Smooth muscle cell (in vitro differentiated cells): ENCODE data around the gene LHFPL6. TPM values are rescaled to one million over a fixed set of nuclear protein-coding genes. Genes with fewer than 3 reads are reported as not detected.
A peak's percentile ranks its signal among the peaks of the same experiment; 100 is the strongest.

Experiments
- DNase-seq: peaks from one replicate; lab custom pipeline; 2025; ENCODE audit not compliant: unreplicated experiment; lab: John Stamatoyannopoulos, UW
- H2AFZ ChIP-seq: fragments of 200-600 bp; sonication (generic); 2 replicates; pipeline ENCODE4 v1.6.0; 2016; ENCODE audit warnings: antibody characterized with exemption, low read depth, mild to moderate bottlenecking
- H3F3A ChIP-seq: fragments of 200-600 bp; sonication (generic); 2 replicates; pipeline ENCODE4 v1.6.0; 2017; ENCODE audit warnings: antibody characterized with exemption, low read depth
- H3K27ac ChIP-seq: fragments of 200-600 bp; sonication (generic); 2 replicates; pipeline ENCODE4 v1.5.1; 2016; ENCODE audit warnings: low read depth, mild to moderate bottlenecking
- H3K27me3 ChIP-seq: fragments of 200-600 bp; sonication (generic); 2 replicates; pipeline ENCODE4 v1.6.1; 2016; ENCODE audit warnings: low read depth, mild to moderate bottlenecking
- H3K36me3 ChIP-seq: fragments of 200-600 bp; sonication (generic); 2 replicates; pipeline ENCODE4 v1.5.1; 2016; ENCODE audit warnings: low read depth
- H3K4me1 ChIP-seq: fragments of 200-600 bp; sonication (generic); 2 replicates; pipeline ENCODE4 v1.5.1; 2016; ENCODE audit warnings: low read depth
- H3K4me2 ChIP-seq: fragments of 200-600 bp; sonication (generic); 2 replicates; pipeline ENCODE4 v1.6.0; 2016; ENCODE audit warnings: mild to moderate bottlenecking
- H3K4me3 ChIP-seq: fragments of 200-600 bp; sonication (generic); 2 replicates; pipeline ENCODE4 v1.5.1; 2016; ENCODE audit warnings: mild to moderate bottlenecking
- H3K79me2 ChIP-seq: fragments of 200-600 bp; sonication (generic); 2 replicates; pipeline ENCODE4 v1.6.0; 2016; ENCODE audit warnings: low read depth, mild to moderate bottlenecking
- H3K9ac ChIP-seq: fragments of 200-600 bp; sonication (generic); 2 replicates; pipeline ENCODE4 v1.6.0; 2016; ENCODE audit warnings: low read depth
- H3K9me3 ChIP-seq: fragments of 200-600 bp; sonication (generic); replicated peaks from 2 replicates; pipeline ENCODE4 v1.5.1; 2016; ENCODE audit warnings: low read depth
- H4K20me1 ChIP-seq: fragments of 200-600 bp; sonication (generic); 2 replicates; pipeline ENCODE4 v1.6.0; 2016; ENCODE audit warnings: low read depth
- CTCF ChIP-seq: fragments of 200-600 bp; sonication (generic); IDR thresholded peaks from 2 replicates; pipeline ENCODE4 v1.5.1; 2017; ENCODE audit warnings: borderline replicate concordance, mild to moderate bottlenecking, antibody characterized with exemption; ENCODE audit not compliant: insufficient read depth, poor library complexity, severe bottlenecking
- WGBS: methylation state at CpG from one replicate; pipeline ENCODE4 v1.1.7; 2016; ENCODE audit warnings: low lambda C conversion rate; 5-methylcytosine and 5-hydroxymethylcytosine counted together
- polyA plus RNA-seq: library from polyadenylated mRNA; unstranded; fragments of >200 nt; fragmentation: Nextera tagmentation; extraction: Ambion mirVana; gene quantifications from 2 replicates; pipeline ENCODE4 v1.2.1, GENCODE V29; 2016
- total RNA-seq: library from RNA; depleted of rRNA; stranded (reverse); fragments of >200 nt; gene quantifications from 2 replicates; pipeline ENCODE4 v1.2.3, GENCODE V29; 2014

Gene LHFPL6
- total and polyA plus RNA-seq, 2 experiments from 2014 or later = 24.7 to 43.6 TPM

GRCh38 chr13:39485314-39485700 lies 117.7 kb downstream of the LHFPL6 start:
- no peak for DNase-seq
- peak overlapping the region; percentile 49 for H3K27ac ChIP-seq
- no peak for TF ChIP-seq CTCF

GRCh38 chr13:39484506-39485313 lies 118.3 kb downstream of the LHFPL6 start:
- Histone ChIP-seq H3K9me3 (no peaks in the 10 kb centered on the region), H3K79me2 (no peaks in the 10 kb centered on the region), H4K20me1 (peaks cover 19% of the 10 kb centered on the region), H3K4me1 (peaks cover 7% of the 10 kb centered on the region), H3K36me3 (no peaks in the 10 kb centered on the region), H3K27ac (peak overlapping the region; percentile 49), H2AFZ (no peak overlapping the region), H3K27me3 (no peaks in the 10 kb centered on the region), H3K4me3 (no peak overlapping the region), H3K9ac (no peak overlapping the region), H3K4me2 (peak overlapping the region; percentile 47), H3F3A (peaks cover 3% of the 10 kb centered on the region)
- 59% methylated on average over 4 of the region's 4 CpGs for WGBS
- TF ChIP-seq CTCF = no peak
- DNase-seq = no peak

More at GRCh38 chr13:39485314-39485700, 117.7 kb downstream of the LHFPL6 start:
- no peaks in the 10 kb centered on the region for H3K36me3 ChIP-seq
- no peaks in the 10 kb centered on the region for H3K9me3 ChIP-seq
- peaks cover 13% of the 10 kb centered on the region for H3K4me1 ChIP-seq
- peaks cover 24% of the 10 kb centered on the region for H4K20me1 ChIP-seq
- H2AFZ ChIP-seq = no peak overlapping the region
- no peak overlapping the region for H3K9ac ChIP-seq
- H3K27me3 ChIP-seq = no peaks in the 10 kb centered on the region
- no peaks in the 10 kb centered on the region for H3K79me2 ChIP-seq
- H3K4me2 ChIP-seq = peak overlapping the region; percentile 47
- peaks cover 3% of the 10 kb centered on the region for H3F3A ChIP-seq
- H3K4me3 ChIP-seq = no peak overlapping the region

GRCh38 chr13:39483326-39483725 lies 119.7 kb downstream of the LHFPL6 start:
- no peaks in the 10 kb centered on the region for H3K9me3 ChIP-seq
- no peaks in the 10 kb centered on the region for H3K79me2 ChIP-seq
- DNase-seq = no peak
- H3K4me3 ChIP-seq = no peak overlapping the region
- H3K4me2 ChIP-seq = no peak overlapping the region
- H4K20me1 ChIP-seq = peaks cover 18% of the 10 kb centered on the region
- H3K27me3 ChIP-seq = no peaks in the 10 kb centered on the region
- H3K36me3 ChIP-seq = no peaks in the 10 kb centered on the region
- TF ChIP-seq CTCF = no peak
- no peak overlapping the region for H3K9ac ChIP-seq
- H2AFZ ChIP-seq = no peak overlapping the region
- H3K27ac ChIP-seq = no peak overlapping the region
- peaks cover 7% of the 10 kb centered on the region for H3K4me1 ChIP-seq
- H3F3A ChIP-seq = peaks cover 3% of the 10 kb centered on the region

- peaks cover 7% of the 10 kb centered on the region for H3K4me1 ChIP-seq
- H3K4me3 ChIP-seq = no peak overlapping the region
- H3F3A ChIP-seq = peaks cover 3% of the 10 kb centered on the region
- H3K79me2 ChIP-seq = no peaks in the 10 kb centered on the region
- H3K4me2 ChIP-seq = no peak overlapping the region
- H3K9me3 ChIP-seq = no peaks in the 10 kb centered on the region
- 98% methylated on average over 3 of the region's 3 CpGs for WGBS
- no peak for DNase-seq
- no peak overlapping the region for H3K9ac ChIP-seq
- TF ChIP-seq CTCF = no peak
- no peaks in the 10 kb centered on the region for H3K36me3 ChIP-seq
- no peak overlapping the region for H2AFZ ChIP-seq
- H3K27me3 ChIP-seq = no peaks in the 10 kb centered on the region
- H4K20me1 ChIP-seq = peaks cover 12% of the 10 kb centered on the region
- H3K27ac ChIP-seq = no peak overlapping the region
Measured at GRCh38 chr13:39481491-39481890, 121.5 kb downstream of the LHFPL6 start.
